ENCODE data around the gene AGR2.

DNA sequence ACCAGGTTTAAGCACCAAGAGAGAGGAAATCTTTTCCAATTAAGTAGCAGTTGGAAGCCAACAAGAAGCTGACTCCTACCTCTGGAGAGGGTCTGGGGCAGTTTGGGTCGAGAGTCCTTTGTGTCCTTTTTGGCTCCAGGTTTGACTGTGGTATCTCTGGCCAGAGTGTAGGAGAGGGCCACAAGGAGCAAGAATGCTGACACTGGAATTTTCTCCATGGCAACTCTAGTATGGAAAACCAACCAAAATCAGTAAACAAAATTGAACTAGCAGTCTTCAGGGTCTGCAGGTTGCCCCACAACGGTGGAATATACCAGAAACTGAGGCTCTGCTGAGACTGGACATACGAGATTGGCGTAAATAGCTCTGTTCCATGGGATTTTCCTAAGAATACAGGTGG is 3.2 kb downstream of the AGR2 start:
- TF ChIP-seq, protein P1, sequence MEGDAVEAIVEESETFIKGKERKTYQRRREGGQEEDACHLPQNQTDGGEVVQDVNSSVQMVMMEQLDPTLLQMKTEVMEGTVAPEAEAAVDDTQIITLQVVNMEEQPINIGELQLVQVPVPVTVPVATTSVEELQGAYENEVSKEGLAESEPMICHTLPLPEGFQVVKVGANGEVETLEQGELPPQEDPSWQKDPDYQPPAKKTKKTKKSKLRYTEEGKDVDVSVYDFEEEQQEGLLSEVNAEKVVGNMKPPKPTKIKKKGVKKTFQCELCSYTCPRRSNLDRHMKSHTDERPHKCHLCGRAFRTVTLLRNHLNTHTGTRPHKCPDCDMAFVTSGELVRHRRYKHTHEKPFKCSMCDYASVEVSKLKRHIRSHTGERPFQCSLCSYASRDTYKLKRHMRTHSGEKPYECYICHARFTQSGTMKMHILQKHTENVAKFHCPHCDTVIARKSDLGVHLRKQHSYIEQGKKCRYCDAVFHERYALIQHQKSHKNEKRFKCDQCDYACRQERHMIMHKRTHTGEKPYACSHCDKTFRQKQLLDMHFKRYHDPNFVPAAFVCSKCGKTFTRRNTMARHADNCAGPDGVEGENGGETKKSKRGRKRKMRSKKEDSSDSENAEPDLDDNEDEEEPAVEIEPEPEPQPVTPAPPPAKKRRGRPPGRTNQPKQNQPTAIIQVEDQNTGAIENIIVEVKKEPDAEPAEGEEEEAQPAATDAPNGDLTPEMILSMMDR (IDR thresholded peaks at IDR 0.05) = no peak
- TF ChIP-seq FOSL2 (IDR thresholded peaks at IDR 0.05; ENCODE audit: borderline replicate concordance, low read depth) (no peak), CHD2 (IDR thresholded peaks at IDR 0.05; ENCODE audit: low read length, partially characterized antibody) (no peak)
